ENCODE data around the gene IL32. TPM values are rescaled to one million over a fixed set of nuclear protein-coding genes. Genes with fewer than 3 reads are reported as not detected.
A peak's percentile ranks its signal among the peaks of the same experiment; 100 is the strongest.

The IL32 gene
- total RNA-seq, 4 donors from 2014 or later = 24.0 to 53.6 (median 28.9) TPM

- Histone ChIP-seq H3K4me1 (peaks cover 14 to 19% of the 10 kb centered on the region in 2 donors), H3K27me3 (no peaks in the 10 kb centered on the region), H3K4me3 (replicated peaks in 1 of 3) (no peak overlapping the region), H3K9me3 (no peaks in the 10 kb centered on the region), H3K27ac (no peak overlapping the region), H3K36me3 (no peaks in the 10 kb centered on the region)
- intact Hi-C loops (cut with DNase I) = no loop called here
- no peak for TF ChIP-seq POLR2A (IDR thresholded peaks at IDR 0.05)
- no peak for TF ChIP-seq CTCF (IDR thresholded peaks at IDR 0.05)
- DNase-seq = no peak
- 90 to 94% methylated on average over 13 to 19 of the region's 22 CpGs for WGBS, 2 donors
Observed at GRCh38 chr16:3057181-3058138, 8.0 kb upstream of the IL32 start.

- Histone ChIP-seq H3K9me3 (no peaks in the 10 kb centered on the region), H3K27me3 (no peaks in the 10 kb centered on the region), H3K4me3 (replicated peaks in 1 of 3) (peak overlapping the region; percentile 43 to 66 (median 59)), H3K27ac (peak overlapping the region in 2 of 3 donors; percentile 72 to 75), H3K36me3 (no peaks in the 10 kb centered on the region), H3K4me1 (peaks cover 14 to 19% of the 10 kb centered on the region in 2 donors)
- no peak for TF ChIP-seq CTCF (IDR thresholded peaks at IDR 0.05)
- no peak for TF ChIP-seq POLR2A (IDR thresholded peaks at IDR 0.05)
- intact Hi-C loops (cut with DNase I) = no loop called here
- peak; percentile 51 to 53 for DNase-seq
- WGBS, 2 donors = 16 to 40% methylated on average over 8 to 9 of the region's 77 CpGs
Observed at GRCh38 chr16:3058139-3059030, 7.1 kb upstream of the IL32 start.

DNA sequence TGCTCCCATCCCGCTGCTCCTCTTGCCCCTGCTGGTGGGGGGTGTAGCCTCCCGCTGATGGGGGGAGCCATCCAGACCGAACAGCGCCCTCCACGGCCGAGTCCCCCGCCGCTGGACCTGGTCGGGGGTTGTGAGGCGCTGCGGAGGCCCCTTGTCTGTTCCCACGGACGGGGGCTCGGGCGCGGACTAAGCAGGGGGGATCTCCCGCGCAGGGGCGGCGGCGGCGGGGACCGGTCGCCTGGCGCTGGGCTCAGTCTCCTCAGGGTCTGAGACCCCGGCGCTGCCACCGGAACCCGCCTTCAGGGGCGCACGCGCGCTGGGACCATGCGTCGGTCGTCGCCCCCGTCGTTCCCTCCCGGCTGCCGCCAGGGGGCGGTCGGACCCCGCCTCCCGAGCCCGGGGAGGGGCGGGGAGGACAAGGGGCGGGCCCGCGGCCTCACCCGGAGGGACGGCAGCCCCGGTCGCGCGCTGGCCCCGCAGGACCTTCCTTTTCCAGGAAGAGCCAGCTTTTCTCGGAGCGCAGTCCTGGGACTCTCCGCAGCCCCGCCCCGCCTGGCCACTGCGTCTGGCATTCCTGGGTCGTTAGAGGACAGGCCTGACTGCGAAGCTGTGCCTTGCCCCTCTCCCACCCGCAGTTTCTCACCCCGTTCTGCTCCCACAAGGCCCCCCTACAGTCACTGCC lies 6.3 kb upstream of the IL32 start:
- H3K27ac ChIP-seq = peak overlapping the region; percentile 74 to 88 (median 75)
- H3K36me3 ChIP-seq = no peaks in the 10 kb centered on the region
- intact Hi-C loops (cut with DNase I) = no loop called here
- peak overlapping the region; percentile 43 to 66 (median 59) for H3K4me3 ChIP-seq (replicated peaks in 1 of 3)
- H3K4me1 ChIP-seq = peaks cover 14 to 19% of the 10 kb centered on the region in 2 donors
- H3K9me3 ChIP-seq = no peaks in the 10 kb centered on the region
- 0 to 1% methylated on average over 4 to 14 of the region's 67 CpGs for WGBS, 2 donors
- H3K27me3 ChIP-seq = no peaks in the 10 kb centered on the region
- TF ChIP-seq CTCF (IDR thresholded peaks at IDR 0.05) = peak; percentile 34 to 98 (median 96)
- peak in 1 of 2 donors; percentile 47 for TF ChIP-seq POLR2A (IDR thresholded peaks at IDR 0.05)
- peak; percentile 85 to 86 for DNase-seq

- Histone ChIP-seq H3K9me3 (no peaks in the 10 kb centered on the region), H3K36me3 (no peaks in the 10 kb centered on the region), H3K4me3 (replicated peaks in 1 of 3) (peak overlapping the region in 2 of 3 donors; percentile 9 to 59), H3K27ac (peak overlapping the region; percentile 74 to 88 (median 75)), H3K4me1 (peaks cover 14 to 24% of the 10 kb centered on the region in 2 donors), H3K27me3 (no peaks in the 10 kb centered on the region)
- 59 to 62% methylated on average over 9 of the region's 9 CpGs for WGBS, 2 donors
- TF ChIP-seq POLR2A (IDR thresholded peaks at IDR 0.05) (no peak), CTCF (IDR thresholded peaks at IDR 0.05) (no peak)
- no peak for DNase-seq
- intact Hi-C loops (cut with DNase I) = loop anchor here (10.0 kb wide), 1 partner anchor 65 kb away; no protein-coding TSS in a partner anchor
Observed at GRCh38 chr16:3059723-3060242, 5.7 kb upstream of the IL32 start.

All from thyroid gland (tissue), 4 donors.